ENCODE data around the gene CT47A1. TPM values are rescaled to one million over a fixed set of nuclear protein-coding genes. Genes with fewer than 3 reads are reported as not detected.
"Not testable (repeated sequence)": the region's sequence is repeated elsewhere in the genome, so short reads cannot be mapped to it uniquely, and the experiment has no call there.

The CT47A1 gene
- total RNA-seq (not detected), total RNA-seq (0 reads per million in 172 experiments)
- not detected for polyA plus RNA-seq (2013, experiment 1 of 2)
- not detected for polyA plus RNA-seq (2013, experiment 2 of 2)

- H3K36me3 Mint-ChIP-seq (ENCODE audit: low read depth); DNase-seq; H3K27me3 ChIP-seq (ENCODE audit: control insufficient read depth in 1 of 2, insufficient read depth in 2 of 2, low read length in 2 of 2); H3K27ac ChIP-seq (ENCODE audit: low read depth in 1 of 2, low read length in 2 of 2); H3K4me3 ChIP-seq (ENCODE audit: low read length); H3K27ac Mint-ChIP-seq; H3K36me3 ChIP-seq (ENCODE audit: insufficient read depth, low read length); H3K4me3 Mint-ChIP-seq; H3K27me3 Mint-ChIP-seq; H3K9me3 Mint-ChIP-seq; H3K4me1 Mint-ChIP-seq (ENCODE audit: low read depth); H3K4me1 ChIP-seq (ENCODE audit: insufficient read depth, low read length); POLR2A ChIA-PET; H3K9me3 ChIP-seq (ENCODE audit: control insufficient read depth in 1 of 2, insufficient read depth in 1 of 2, low read length in 2 of 2); CTCF ChIA-PET; ATAC-seq (ENCODE audit: poor library complexity); intact Hi-C loops (cut with DNase I, micrococcal nuclease): not testable (repeated sequence)
These were observed at the start of gene CT47A1 for GRCh38 chrX:120985660-120986059. CT47A1 (minus strand) TSS chrX:120985760; CDS start chrX:120985529, 231 bp downstream.

- Mint-ChIP-seq H3K4me1 (ENCODE audit: low read depth) (no peaks in the 10 kb centered on the region), H3K9me3 (no peaks in the 10 kb centered on the region), H3K27ac (no peak overlapping the region), H3K27me3 (no peaks in the 10 kb centered on the region), H3K36me3 (ENCODE audit: low read depth) (no peaks in the 10 kb centered on the region), H3K4me3 (no peak overlapping the region)
- Histone ChIP-seq H3K27me3 (ENCODE audit: control insufficient read depth in 1 of 2, insufficient read depth in 2 of 2, low read length in 2 of 2) (no peaks in the 10 kb centered on the region), H3K4me1 (ENCODE audit: insufficient read depth, low read length) (no peaks in the 10 kb centered on the region), H3K4me3 (ENCODE audit: low read length) (no peak overlapping the region), H3K36me3 (ENCODE audit: insufficient read depth, low read length) (no peaks in the 10 kb centered on the region), H3K9me3 (ENCODE audit: control insufficient read depth in 1 of 2, insufficient read depth in 1 of 2, low read length in 2 of 2) (no peaks in the 10 kb centered on the region), H3K27ac (ENCODE audit: low read depth in 1 of 2, low read length in 2 of 2) (no peak overlapping the region)
- intact Hi-C loops (cut with DNase I, micrococcal nuclease): no loop called here
- POLR2A ChIA-PET: no interaction called here
- DNase-seq (no peak), ATAC-seq (ENCODE audit: poor library complexity) (no peak)
- TF ChIP-seq CTCF (IDR thresholded peaks at IDR 0.05): no peak
- CTCF ChIA-PET: no interaction called here
These were observed 47.0 kb upstream of the CT47A1 start for GRCh38 chrX:121032531-121032930.

- intact Hi-C loops (cut with DNase I, micrococcal nuclease): no loop called here
- no peak for ATAC-seq (ENCODE audit: poor library complexity)
- no peaks in the 10 kb centered on the region for H3K9me3 ChIP-seq (ENCODE audit: control insufficient read depth in 1 of 2, insufficient read depth in 1 of 2, low read length in 2 of 2)
- TF ChIP-seq CTCF (IDR thresholded peaks at IDR 0.05): no peak
- ChIA-PET CTCF (no interaction called here), POLR2A (no interaction called here)
- Mint-ChIP-seq H3K27ac (no peak overlapping the region), H3K36me3 (ENCODE audit: low read depth) (no peaks in the 10 kb centered on the region), H3K9me3 (no peaks in the 10 kb centered on the region), H3K4me3 (no peak overlapping the region), H3K27me3 (no peaks in the 10 kb centered on the region), H3K4me1 (ENCODE audit: low read depth) (no peaks in the 10 kb centered on the region)
- H3K4me1 ChIP-seq (ENCODE audit: insufficient read depth, low read length): no peaks in the 10 kb centered on the region
- H3K27ac ChIP-seq (ENCODE audit: low read depth in 1 of 2, low read length in 2 of 2): no peak overlapping the region
- no peak overlapping the region for H3K4me3 ChIP-seq (ENCODE audit: low read length)
- no peaks in the 10 kb centered on the region for H3K27me3 ChIP-seq (ENCODE audit: control insufficient read depth in 1 of 2, insufficient read depth in 2 of 2, low read length in 2 of 2)
- DNase-seq: no peak
- no peaks in the 10 kb centered on the region for H3K36me3 ChIP-seq (ENCODE audit: insufficient read depth, low read length)
These were observed 44.5 kb upstream of the CT47A1 start for GRCh38 chrX:121030083-121030482.

- Mint-ChIP-seq H3K27ac (no peak overlapping the region), H3K9me3 (no peaks in the 10 kb centered on the region), H3K27me3 (no peaks in the 10 kb centered on the region), H3K4me3 (no peak overlapping the region), H3K4me1 (ENCODE audit: low read depth) (no peaks in the 10 kb centered on the region), H3K36me3 (ENCODE audit: low read depth) (no peaks in the 10 kb centered on the region)
- H3K27ac ChIP-seq (ENCODE audit: low read depth in 1 of 2, low read length in 2 of 2): no peak overlapping the region
- no peaks in the 10 kb centered on the region for H3K27me3 ChIP-seq (ENCODE audit: control insufficient read depth in 1 of 2, insufficient read depth in 2 of 2, low read length in 2 of 2)
- H3K4me1 ChIP-seq (ENCODE audit: insufficient read depth, low read length): no peaks in the 10 kb centered on the region
- H3K4me3 ChIP-seq (ENCODE audit: low read length): no peak overlapping the region
- no peaks in the 10 kb centered on the region for H3K9me3 ChIP-seq (ENCODE audit: control insufficient read depth in 1 of 2, insufficient read depth in 1 of 2, low read length in 2 of 2)
- intact Hi-C loops (cut with DNase I, micrococcal nuclease): no loop called here
- TF ChIP-seq CTCF (IDR thresholded peaks at IDR 0.05): no peak
- no peak for ATAC-seq (ENCODE audit: poor library complexity)
- DNase-seq: no peak
- H3K36me3 ChIP-seq (ENCODE audit: insufficient read depth, low read length): no peaks in the 10 kb centered on the region
- CTCF ChIA-PET: no interaction called here
- POLR2A ChIA-PET: no interaction called here
These were observed 42.9 kb upstream of the CT47A1 start for GRCh38 chrX:121028419-121028818.

All from CD4-positive, alpha-beta T cell (primary cell).